SH-SY5Y (cell line): Measurements from ENCODE around the gene PPID.

Experiments used
- GATA2 ChIP-seq: IDR thresholded peaks from 2 replicates; pipeline ENCODE4 v1.6.1; 2011; ENCODE audit warnings: mild to moderate bottlenecking, low read depth, low read length
- GATA3 ChIP-seq: IDR thresholded peaks from 2 replicates; pipeline ENCODE4 v1.6.1; 2011; ENCODE audit warnings: low read depth, mild to moderate bottlenecking, low read length, moderate library complexity

GRCh38 chr4:158671915-158672806 lies 51.0 kb downstream of the PPID start, which contains the start of gene ETFDH:
- no peak for TF ChIP-seq GATA3
- peak; percentile 89 for TF ChIP-seq GATA2
